Ishikawa (cell line): ENCODE data around the gene HTT.

Source experiments
- EP300 ChIP-seq: IDR thresholded peaks from 2 replicates; pipeline ENCODE4 v1.6.1; 2012; ENCODE audit warnings: borderline replicate concordance
- FOXM1 ChIP-seq: IDR thresholded peaks from 2 replicates; pipeline ENCODE4 v1.6.1; 2012; ENCODE audit warnings: low read depth, borderline replicate concordance
- NFIC ChIP-seq: IDR thresholded peaks from 2 replicates; pipeline ENCODE4 v1.6.1; 2012
- RAD21 ChIP-seq: IDR thresholded peaks from 2 replicates; pipeline ENCODE4 v1.6.1; 2012; ENCODE audit warnings: low read depth
- YY1 ChIP-seq: IDR thresholded peaks from 2 replicates; pipeline ENCODE4 v1.6.1; 2012; ENCODE audit warnings: low read depth
- TF ChIP-seq, protein P1 (sequence below): IDR thresholded peaks from 2 replicates; pipeline ENCODE4 v1.6.1; 2012; ENCODE audit warnings: low read depth, mild to moderate bottlenecking
- TF ChIP-seq, protein P2 (sequence below): IDR thresholded peaks from 2 replicates; pipeline ENCODE4 v1.6.1; 2012

DNA sequence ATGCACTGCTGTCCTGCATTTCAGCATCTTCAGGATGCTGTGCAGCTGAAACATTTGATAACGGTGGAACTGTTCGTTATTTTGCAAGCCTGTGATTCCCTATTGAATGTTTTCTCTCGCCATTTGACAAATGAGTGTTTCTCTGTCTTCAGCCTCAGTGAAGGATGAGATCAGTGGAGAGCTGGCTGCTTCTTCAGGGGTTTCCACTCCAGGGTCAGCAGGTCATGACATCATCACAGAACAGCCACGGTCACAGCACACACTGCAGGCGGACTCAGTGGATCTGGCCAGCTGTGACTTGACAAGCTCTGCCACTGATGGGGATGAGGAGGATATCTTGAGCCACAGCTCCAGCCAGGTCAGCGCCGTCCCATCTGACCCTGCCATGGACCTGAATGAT lies 52.6 kb downstream of the HTT start:
- TF ChIP-seq FOXM1 (no peak), EP300 (no peak), RAD21 (no peak), YY1 (no peak), NFIC (no peak)
- TF ChIP-seq, protein P1, sequence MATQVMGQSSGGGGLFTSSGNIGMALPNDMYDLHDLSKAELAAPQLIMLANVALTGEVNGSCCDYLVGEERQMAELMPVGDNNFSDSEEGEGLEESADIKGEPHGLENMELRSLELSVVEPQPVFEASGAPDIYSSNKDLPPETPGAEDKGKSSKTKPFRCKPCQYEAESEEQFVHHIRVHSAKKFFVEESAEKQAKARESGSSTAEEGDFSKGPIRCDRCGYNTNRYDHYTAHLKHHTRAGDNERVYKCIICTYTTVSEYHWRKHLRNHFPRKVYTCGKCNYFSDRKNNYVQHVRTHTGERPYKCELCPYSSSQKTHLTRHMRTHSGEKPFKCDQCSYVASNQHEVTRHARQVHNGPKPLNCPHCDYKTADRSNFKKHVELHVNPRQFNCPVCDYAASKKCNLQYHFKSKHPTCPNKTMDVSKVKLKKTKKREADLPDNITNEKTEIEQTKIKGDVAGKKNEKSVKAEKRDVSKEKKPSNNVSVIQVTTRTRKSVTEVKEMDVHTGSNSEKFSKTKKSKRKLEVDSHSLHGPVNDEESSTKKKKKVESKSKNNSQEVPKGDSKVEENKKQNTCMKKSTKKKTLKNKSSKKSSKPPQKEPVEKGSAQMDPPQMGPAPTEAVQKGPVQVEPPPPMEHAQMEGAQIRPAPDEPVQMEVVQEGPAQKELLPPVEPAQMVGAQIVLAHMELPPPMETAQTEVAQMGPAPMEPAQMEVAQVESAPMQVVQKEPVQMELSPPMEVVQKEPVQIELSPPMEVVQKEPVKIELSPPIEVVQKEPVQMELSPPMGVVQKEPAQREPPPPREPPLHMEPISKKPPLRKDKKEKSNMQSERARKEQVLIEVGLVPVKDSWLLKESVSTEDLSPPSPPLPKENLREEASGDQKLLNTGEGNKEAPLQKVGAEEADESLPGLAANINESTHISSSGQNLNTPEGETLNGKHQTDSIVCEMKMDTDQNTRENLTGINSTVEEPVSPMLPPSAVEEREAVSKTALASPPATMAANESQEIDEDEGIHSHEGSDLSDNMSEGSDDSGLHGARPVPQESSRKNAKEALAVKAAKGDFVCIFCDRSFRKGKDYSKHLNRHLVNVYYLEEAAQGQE = no peak
- TF ChIP-seq, protein P2, sequence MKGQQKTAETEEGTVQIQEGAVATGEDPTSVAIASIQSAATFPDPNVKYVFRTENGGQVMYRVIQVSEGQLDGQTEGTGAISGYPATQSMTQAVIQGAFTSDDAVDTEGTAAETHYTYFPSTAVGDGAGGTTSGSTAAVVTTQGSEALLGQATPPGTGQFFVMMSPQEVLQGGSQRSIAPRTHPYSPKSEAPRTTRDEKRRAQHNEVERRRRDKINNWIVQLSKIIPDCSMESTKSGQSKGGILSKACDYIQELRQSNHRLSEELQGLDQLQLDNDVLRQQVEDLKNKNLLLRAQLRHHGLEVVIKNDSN = no peak
